Hepatocyte (in vitro differentiated cells): Measurements from ENCODE around the gene LAMA4. TPM values are rescaled to one million over a fixed set of nuclear protein-coding genes. Genes with fewer than 3 reads are reported as not detected.
A peak's percentile ranks its signal among the peaks of the same experiment; 100 is the strongest.

ENCODE experiments used
- DNase-seq: peaks from one replicate; pipeline ENCODE4 v3.0.0-alpha.2; 2016; ENCODE audit warnings: low spot score
- H2AFZ ChIP-seq: fragments of 200-600 bp; sonication (generic); 2 replicates; pipeline ENCODE4 v1.6.0; 2016; ENCODE audit warnings: antibody characterized with exemption, mild to moderate bottlenecking
- H3K27ac ChIP-seq: fragments of 200-600 bp; sonication (generic); 2 replicates; pipeline ENCODE4 v1.5.1; 2016; ENCODE audit warnings: mild to moderate bottlenecking
- H3K27me3 ChIP-seq: fragments of 200-600 bp; sonication (generic); 2 replicates; pipeline ENCODE4 v1.6.1; 2016
- H3K36me3 ChIP-seq: fragments of 200-600 bp; sonication (generic); replicated peaks from 2 replicates; pipeline ENCODE4 v1.5.1; 2016; ENCODE audit warnings: low read depth; ENCODE audit not compliant: insufficient read depth
- H3K4me1 ChIP-seq: fragments of 200-600 bp; sonication (generic); 2 replicates; pipeline ENCODE4 v1.5.1; 2016; ENCODE audit warnings: mild to moderate bottlenecking, moderate library complexity; ENCODE audit not compliant: insufficient read depth
- H3K4me2 ChIP-seq: fragments of 200-600 bp; sonication (generic); 2 replicates; pipeline ENCODE4 v1.6.0; 2016
- H3K4me3 ChIP-seq: fragments of 200-600 bp; sonication (generic); 2 replicates; pipeline ENCODE4 v1.5.1; 2016; ENCODE audit warnings: mild to moderate bottlenecking
- H3K79me2 ChIP-seq: fragments of 200-600 bp; sonication (generic); 2 replicates; pipeline ENCODE4 v1.6.0; 2017; ENCODE audit warnings: mild to moderate bottlenecking
- H3K9me2 ChIP-seq: fragments of 200-600 bp; sonication (generic); replicated peaks from 2 replicates; pipeline ENCODE4 v1.6.0; 2017; ENCODE audit warnings: mild to moderate bottlenecking; ENCODE audit not compliant: insufficient read depth
- H3K9me3 ChIP-seq: fragments of 200-600 bp; sonication (generic); 2 replicates; pipeline ENCODE4 v1.5.1; 2016; ENCODE audit warnings: low read depth, mild to moderate bottlenecking
- H4K20me1 ChIP-seq: fragments of 200-600 bp; sonication (generic); 2 replicates; pipeline ENCODE4 v1.6.0; 2016; ENCODE audit warnings: mild to moderate bottlenecking; ENCODE audit not compliant: insufficient read depth, poor library complexity, severe bottlenecking
- CTCF ChIP-seq: fragments of 200-600 bp; sonication (generic); IDR thresholded peaks from 2 replicates; pipeline ENCODE4 v1.5.1; 2016; ENCODE audit warnings: antibody characterized with exemption, mild to moderate bottlenecking; ENCODE audit not compliant: poor library complexity
- EZH2 ChIP-seq: fragments of 200-600 bp; sonication (generic); IDR thresholded peaks from 2 replicates; pipeline ENCODE4 v1.6.1; 2016; ENCODE audit warnings: antibody characterized with exemption, mild to moderate bottlenecking, borderline replicate concordance
- EZH2phosphoT487 ChIP-seq: fragments of 200-600 bp; sonication (generic); IDR thresholded peaks from one replicate; pipeline ENCODE4 v1.6.1; 2018; ENCODE audit warnings: antibody characterized with exemption, mild to moderate bottlenecking, low read depth, moderate library complexity; ENCODE audit not compliant: unreplicated experiment, severe bottlenecking
- WGBS: methylation state at CpG from one replicate; pipeline ENCODE4 v1.1.6; 2016; ENCODE audit warnings: low lambda C conversion rate; ENCODE audit errors: missing lambda C conversion rate; 5-methylcytosine and 5-hydroxymethylcytosine counted together
- polyA plus RNA-seq: library from polyadenylated mRNA; unstranded; fragments of >200 nt; fragmentation: Nextera tagmentation; extraction: Ambion mirVana; gene quantifications from 2 replicates; pipeline ENCODE4 v1.2.1, GENCODE V29; 2016
- total RNA-seq: library from RNA; depleted of rRNA; stranded (reverse); fragments of >200 nt; gene quantifications from 2 replicates; pipeline ENCODE4 v1.2.3, GENCODE V29; 2014

LAMA4 gene
- total and polyA plus RNA-seq, 2 experiments from 2014 or later, result 14.1 to 18.9 TPM

DNA sequence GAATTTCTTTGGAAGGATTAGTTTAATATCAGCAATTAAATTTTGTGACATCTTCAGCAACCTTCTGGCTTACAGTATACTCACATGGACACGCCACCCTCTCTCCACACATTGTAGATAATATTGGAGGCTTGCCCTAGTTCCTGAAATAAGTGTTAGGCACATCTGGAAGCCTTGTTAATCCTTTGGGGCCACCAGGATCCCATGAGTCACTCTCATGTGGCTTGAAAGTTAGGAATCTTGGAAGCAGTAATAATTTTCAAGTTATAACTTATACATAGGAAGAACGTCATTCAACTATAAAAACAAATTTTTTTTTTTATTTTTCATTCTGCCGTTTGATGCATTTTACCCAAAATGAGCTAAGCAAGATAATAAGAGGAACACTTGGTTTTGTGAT is 20.5 kb downstream of the LAMA4 start:
- H3K9me3 ChIP-seq, result no peaks in the 10 kb centered on the region
- no peaks in the 10 kb centered on the region for H3K27me3 ChIP-seq
- no peak overlapping the region for H3K4me3 ChIP-seq
- WGBS, result 78% methylated on average over 3 of the region's 3 CpGs
- no peak overlapping the region for H3K4me2 ChIP-seq
- peak overlapping the region; percentile 86 for H3K27ac ChIP-seq
- no peak for DNase-seq
- H2AFZ ChIP-seq, result no peak overlapping the region
- H3K79me2 ChIP-seq, result no peaks in the 10 kb centered on the region
- TF ChIP-seq EZH2 (no peak), CTCF (no peak), EZH2phosphoT487 (no peak)
- H3K4me1 ChIP-seq, result peaks cover 25% of the 10 kb centered on the region
- no peaks in the 10 kb centered on the region for H4K20me1 ChIP-seq
- H3K9me2 ChIP-seq, result no peaks in the 10 kb centered on the region
- H3K36me3 ChIP-seq, result no peaks in the 10 kb centered on the region

DNA sequence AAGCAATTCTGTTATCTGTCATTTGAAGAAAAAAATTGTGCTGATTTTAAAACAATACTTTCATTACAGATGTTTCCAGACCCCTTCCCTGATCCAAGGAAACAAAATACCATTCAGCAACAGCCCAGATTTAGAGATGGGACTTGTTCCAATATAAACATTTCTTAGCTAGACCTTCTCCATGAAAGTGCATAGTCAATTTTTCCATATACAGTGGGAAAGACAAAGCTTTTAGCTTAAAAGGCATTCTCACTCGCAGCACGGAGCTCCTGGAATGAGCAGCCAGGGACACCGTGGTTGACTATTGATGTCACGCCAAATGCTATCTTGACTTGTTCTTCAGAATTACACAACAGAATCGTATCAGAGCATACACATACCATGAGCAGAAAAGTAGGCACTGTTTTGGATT is 21.5 kb downstream of the LAMA4 start:
- H3K4me3 ChIP-seq, result no peak overlapping the region
- H3K27ac ChIP-seq, result peak overlapping the region; percentile 86
- no peaks in the 10 kb centered on the region for H4K20me1 ChIP-seq
- H3K9me3 ChIP-seq, result no peaks in the 10 kb centered on the region
- peaks cover 25% of the 10 kb centered on the region for H3K4me1 ChIP-seq
- no peaks in the 10 kb centered on the region for H3K36me3 ChIP-seq
- H3K27me3 ChIP-seq, result no peaks in the 10 kb centered on the region
- no peaks in the 10 kb centered on the region for H3K79me2 ChIP-seq
- peak overlapping the region; percentile 55 for H3K4me2 ChIP-seq
- H2AFZ ChIP-seq, result no peak overlapping the region
- DNase-seq, result peak; percentile 52
- 45% methylated on average over 5 of the region's 5 CpGs for WGBS
- no peaks in the 10 kb centered on the region for H3K9me2 ChIP-seq
- TF ChIP-seq CTCF, result no peak
- TF ChIP-seq EZH2, result no peak
- no peak for TF ChIP-seq EZH2phosphoT487

DNA sequence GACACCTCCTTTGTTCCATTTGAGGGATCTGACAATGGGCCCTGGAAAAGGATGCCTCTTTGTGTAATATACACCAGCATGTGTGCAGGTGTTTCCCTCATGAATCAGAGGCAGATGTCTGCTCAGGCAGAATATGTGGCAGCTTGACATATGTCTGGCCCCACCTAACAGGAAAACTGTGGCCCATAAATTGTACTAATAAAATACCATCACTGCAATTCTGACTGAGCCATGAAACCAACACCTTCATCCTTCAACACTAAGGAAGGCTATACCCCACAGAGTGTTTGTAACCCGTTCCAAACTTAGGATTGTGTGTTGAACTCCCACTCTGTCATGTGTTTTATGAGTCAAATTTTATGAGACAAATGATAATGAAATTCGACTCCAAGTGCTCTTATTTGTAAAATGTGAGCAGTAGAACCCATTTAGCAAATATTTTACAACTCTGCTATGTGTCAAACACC is 22.7 kb downstream of the LAMA4 start:
- Histone ChIP-seq H2AFZ (no peak overlapping the region), H3K27ac (peak overlapping the region; percentile 76), H3K9me3 (no peaks in the 10 kb centered on the region), H4K20me1 (no peaks in the 10 kb centered on the region), H3K27me3 (no peaks in the 10 kb centered on the region), H3K9me2 (no peaks in the 10 kb centered on the region), H3K79me2 (no peaks in the 10 kb centered on the region), H3K4me1 (peaks cover 25% of the 10 kb centered on the region), H3K4me2 (peak overlapping the region; percentile 55), H3K4me3 (no peak overlapping the region), H3K36me3 (no peaks in the 10 kb centered on the region)
- 43% methylated on average over 2 of the region's 2 CpGs for WGBS
- DNase-seq, result no peak
- no peak for TF ChIP-seq CTCF
- no peak for TF ChIP-seq EZH2phosphoT487
- TF ChIP-seq EZH2, result no peak

DNA sequence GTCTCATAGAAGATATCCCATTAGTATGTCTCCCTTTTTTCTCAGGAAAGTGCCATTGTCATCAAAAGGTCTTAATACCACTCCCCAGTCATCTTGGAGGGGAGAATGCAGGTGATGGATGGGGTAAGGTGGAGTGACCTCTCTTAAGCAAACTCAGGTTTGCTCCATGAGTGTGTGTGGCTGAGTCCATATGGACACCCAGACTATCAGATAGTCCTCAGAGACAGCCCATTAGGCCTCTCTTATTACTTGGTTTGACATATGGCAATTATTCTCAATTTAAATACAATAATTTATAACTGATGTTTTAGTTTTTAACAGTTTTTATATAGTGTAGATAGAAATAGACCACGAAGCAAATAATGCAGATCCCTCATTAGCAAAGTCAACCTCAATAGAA is 23.2 kb downstream of the LAMA4 start:
- H4K20me1 ChIP-seq, result no peaks in the 10 kb centered on the region
- H3K36me3 ChIP-seq, result no peaks in the 10 kb centered on the region
- WGBS, result 56% methylated on average over 1 of the region's 1 CpG
- no peaks in the 10 kb centered on the region for H3K27me3 ChIP-seq
- peaks cover 25% of the 10 kb centered on the region for H3K4me1 ChIP-seq
- H2AFZ ChIP-seq, result no peak overlapping the region
- DNase-seq, result no peak
- no peaks in the 10 kb centered on the region for H3K79me2 ChIP-seq
- H3K4me2 ChIP-seq, result no peak overlapping the region
- no peaks in the 10 kb centered on the region for H3K9me3 ChIP-seq
- peak overlapping the region; percentile 37 for H3K27ac ChIP-seq
- no peaks in the 10 kb centered on the region for H3K9me2 ChIP-seq
- no peak overlapping the region for H3K4me3 ChIP-seq
- TF ChIP-seq EZH2 (no peak), CTCF (no peak), EZH2phosphoT487 (no peak)
